ENCODE measurements around the gene RAB8B.

Gene RAB8B

DNA sequence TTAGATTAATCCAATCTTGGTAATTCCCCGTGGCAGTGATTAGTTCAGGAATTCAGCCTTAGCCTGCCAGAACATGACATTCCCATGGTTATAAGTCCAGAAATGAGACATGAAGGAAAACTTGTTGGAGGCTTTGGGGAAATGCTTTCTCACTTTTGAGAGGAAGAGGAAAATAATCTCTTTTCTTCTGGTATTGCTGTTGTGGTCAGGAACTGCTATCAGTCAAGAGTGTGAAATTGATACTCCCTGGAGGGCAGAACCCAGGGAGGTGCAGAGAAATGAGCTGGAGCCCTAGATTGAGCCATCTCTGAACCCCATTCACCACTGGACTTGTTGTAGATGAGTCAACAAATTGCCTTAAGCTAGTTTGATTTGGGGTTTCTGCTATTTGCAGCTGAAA, 49.4 kb downstream of the RAB8B start:
- no peak for DNase-seq

DNA sequence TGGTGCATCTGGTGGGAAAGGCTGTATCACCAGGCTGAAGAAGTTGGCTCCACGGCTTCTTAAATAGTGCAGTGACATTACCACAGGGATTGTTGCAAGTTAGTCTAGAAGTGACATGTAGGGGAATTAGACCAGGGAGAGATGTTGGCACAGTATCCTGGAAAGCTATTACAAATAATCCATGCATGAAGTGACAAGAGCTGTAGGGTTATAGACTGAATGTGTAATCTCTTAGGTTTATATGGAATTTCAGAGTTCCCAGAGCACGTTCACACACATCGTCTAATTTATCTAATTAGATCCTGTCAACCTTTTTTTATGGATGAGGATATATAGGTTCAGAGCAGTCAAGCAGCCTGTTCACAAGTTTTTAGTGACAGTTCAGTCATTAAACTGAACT, 50.7 kb downstream of the RAB8B start:
- no peak for DNase-seq

DNA sequence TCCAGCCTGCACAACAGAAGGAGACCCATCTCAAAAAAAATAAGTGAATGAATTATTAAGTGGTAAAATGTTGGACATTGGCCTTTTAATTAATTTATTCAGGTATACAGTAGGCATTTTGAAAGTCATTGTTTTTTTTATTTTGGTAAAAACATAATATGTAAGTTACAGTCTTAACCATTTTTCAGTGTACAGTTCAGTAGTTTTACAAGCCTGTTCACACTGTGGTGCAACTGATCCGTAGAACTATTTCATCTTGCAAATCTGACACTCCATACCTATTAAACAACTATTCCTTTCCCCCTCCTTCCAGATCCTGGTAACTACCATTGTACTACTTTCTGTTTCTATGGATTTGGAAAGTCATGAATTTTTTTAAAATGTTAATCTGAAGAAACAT, 51.9 kb downstream of the RAB8B start:
- no peak for DNase-seq

DNA sequence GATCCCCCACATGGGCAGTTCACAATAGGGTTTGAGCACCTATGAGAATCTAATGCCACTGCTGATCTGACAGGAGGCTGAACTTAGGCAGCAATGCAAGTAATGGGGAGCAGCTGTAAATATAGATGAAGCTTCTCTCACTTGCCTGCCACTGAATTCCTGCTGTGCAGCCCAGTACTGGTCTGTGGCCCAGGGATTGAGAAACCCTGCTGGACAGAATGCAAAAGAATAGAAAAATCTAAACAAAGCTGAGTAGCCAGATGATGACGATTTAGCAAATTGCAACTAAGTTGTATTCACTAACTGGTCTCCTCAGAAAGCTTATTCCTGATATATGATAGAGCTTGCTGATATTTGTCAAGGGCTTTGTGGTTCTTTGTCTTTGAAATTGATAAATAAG, 53.7 kb downstream of the RAB8B start:
- no peak for DNase-seq

DNA sequence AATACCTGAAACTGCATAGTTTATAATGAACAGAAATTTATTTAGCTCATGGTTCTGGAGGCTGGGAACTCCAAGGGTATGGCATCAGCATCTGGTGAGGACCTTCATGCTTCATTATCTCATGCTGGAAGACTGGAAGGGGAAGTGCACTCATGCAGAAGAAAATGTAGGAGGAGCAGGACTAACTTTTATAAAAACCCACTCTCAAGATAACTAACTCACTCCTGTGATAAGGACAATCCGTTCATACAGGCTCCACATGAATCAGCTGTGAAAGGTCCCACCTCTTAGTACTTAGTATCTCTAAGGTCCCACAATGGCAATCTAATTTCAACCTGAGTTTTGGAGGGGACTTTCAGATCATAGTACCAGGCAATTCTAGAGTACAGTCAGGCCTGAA, 54.4 kb downstream of the RAB8B start:
- DNase-seq: no peak

DNA sequence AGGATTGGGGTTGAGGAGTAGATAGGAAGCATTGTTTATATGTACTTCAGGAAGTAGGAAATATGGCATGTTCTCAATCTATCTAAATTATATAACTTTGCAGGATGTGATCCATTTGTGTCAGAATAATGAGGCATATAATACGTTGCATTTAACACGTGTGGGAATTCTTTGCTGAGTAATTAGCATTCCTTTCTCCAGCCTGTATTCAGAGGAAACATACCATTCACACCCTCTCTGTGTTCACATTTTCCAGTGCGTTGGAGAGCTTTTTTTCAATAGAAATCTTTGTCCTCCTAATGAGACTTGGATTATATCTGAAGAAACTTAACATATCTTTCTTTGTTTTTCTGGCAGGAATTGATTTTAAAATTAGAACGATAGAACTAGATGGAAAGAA, 55.0 kb downstream of the RAB8B start:
- DNase-seq: no peak

DNA sequence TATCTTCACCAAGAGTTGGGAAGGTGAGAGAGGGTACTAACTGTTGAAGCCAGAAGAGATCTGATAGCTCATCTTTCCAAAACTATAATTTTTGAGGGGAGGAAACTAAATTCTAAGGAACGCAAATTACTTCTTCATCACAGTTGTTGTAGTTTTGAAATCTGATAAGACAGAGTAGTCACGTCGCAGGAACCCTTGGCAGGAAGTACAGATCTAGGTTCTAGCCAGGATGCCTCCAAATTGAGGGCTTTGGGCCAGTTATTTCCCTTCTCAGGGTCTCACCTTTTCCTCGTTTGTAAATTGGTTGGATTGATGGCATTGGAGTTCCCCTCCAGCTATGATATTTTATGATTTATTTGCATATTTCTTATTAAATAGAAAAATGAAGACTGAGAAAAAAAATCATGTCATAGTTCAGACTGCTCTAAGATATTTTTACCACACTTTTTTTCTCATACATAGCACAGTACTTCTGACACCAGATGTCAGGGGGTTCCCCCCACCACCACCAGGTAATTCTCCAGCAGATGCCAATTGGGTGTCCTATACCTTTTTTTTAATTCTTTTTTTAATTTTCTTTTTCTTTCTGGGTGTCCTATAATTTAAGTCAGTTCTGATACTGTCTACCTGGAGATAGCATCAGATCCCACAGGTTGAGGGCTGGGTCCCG, 55.7 kb downstream of the RAB8B start:
- no peak for DNase-seq

DNA sequence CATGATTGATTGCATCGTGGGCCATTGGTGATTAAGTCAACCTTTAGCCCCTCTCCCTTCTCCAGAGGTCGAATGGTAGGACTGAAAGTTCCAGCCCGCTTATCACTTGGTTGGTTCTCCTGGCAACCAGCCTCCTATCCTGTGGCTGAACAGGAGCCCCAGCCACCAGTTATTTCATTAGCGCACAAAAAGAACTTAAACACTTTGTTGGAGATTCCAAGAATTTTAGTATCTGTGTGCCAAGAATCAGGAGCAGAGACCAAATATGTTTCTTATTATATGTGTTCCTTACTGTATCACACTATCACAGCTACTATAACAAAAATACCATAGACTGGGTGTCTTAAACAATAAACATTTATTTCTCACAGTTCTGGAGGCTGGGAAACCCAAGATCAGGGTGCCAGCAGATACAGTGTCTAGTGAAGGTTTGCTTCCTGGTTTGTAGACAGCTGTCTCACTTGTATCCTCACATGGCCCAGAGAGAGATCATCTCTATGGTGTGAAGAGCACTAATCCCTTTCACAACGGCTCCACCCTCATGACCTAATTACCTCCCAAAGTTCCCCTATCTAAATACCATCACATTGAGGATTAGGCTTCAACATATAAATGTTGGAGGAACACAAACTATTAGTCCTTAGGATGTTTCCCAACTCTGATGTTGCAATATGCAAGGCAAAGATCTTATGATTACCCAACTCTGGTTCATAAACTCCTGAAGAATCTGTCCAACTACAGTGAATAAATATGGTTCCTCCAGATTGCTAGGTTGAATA, 57.5 kb downstream of the RAB8B start:
- DNase-seq: no peak

DNA sequence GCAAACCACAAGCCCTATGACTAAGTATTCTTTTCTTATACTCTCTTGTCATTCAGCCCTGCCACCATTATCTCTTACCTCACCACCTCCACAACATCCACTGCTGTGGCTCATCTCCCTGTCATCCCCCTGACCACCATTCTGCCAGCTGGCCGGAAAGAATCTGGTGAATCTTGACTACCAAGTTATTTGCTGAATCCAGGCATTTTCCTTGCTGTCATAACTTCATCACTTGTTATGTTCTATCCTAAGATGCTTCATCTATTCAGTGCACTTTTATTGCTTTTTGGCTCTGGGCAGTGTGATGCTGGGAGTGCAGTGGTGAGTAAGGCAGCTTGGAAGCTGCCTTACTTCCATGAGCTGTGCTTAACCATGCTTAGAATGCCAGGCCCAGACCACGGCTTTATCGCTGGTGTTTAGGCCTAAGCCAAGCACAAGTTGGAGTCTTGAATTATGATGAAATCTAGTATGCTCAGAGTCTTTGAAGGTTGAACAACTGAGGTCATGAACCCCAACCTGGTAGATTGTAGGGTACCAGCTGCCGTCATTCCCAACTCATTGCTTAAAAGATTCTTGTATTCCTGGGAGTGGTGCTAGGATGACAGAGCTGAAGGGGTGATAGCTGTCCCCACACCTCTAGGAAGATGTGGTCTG, 61.0 kb downstream of the RAB8B start:
- no peak for DNase-seq

DNA sequence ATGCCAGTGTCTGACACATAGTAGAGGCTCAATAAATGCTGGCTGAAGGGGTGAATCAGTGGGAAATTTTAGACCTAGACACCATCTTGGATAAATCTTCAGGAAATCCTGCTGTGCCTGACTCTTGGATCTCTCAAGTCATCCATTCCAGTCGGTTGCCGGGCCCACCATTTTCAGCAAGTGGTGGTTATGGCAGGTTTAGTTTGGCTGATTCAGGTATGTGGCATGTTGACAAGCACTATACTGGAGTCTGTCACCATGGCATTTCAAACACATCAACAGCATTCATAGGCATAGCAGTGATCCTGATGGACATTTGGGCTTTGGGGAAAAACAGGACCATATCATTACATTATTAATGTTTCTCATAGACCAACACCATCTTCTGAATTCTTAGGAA, 62.3 kb downstream of the RAB8B start:
- DNase-seq: no peak

DNA sequence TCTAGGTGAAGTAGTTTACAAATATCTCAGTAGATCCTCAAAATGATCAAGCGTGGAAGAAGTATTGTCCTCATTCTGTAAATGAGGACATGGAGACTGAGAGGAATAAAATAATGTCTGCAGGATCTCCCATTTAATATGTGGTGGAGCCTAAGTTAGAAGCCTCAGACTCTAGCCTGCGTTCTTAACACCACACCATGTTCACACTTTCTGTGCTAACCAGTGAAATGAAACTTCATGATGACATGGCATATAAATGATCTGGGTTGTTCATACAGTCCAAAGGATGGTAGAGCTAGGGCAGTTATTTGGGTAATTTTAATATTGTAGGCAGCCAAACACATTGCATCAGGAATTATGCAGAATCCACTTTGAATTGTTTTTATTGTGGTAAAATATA, 62.9 kb downstream of the RAB8B start:
- no peak for DNase-seq

DNA sequence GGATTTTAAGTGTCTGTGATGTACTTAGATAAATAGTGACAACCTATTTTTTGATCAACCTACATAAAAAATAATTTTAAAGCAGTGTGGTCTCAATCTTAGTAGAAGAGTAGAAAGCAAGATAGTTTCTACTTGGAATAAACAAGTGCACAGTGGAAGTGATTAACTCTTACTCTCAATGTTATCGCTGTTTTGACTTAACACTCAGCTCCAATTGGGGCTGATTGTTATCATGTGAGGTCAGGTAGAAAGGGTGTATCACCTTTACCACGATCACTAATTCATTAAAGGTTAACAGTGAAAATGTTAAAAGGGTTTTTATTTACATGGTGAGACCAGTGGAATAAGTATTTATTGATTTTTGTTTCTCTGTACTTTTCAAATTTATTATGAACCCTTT, 65.6 kb downstream of the RAB8B start:
- no peak for DNase-seq

DNA sequence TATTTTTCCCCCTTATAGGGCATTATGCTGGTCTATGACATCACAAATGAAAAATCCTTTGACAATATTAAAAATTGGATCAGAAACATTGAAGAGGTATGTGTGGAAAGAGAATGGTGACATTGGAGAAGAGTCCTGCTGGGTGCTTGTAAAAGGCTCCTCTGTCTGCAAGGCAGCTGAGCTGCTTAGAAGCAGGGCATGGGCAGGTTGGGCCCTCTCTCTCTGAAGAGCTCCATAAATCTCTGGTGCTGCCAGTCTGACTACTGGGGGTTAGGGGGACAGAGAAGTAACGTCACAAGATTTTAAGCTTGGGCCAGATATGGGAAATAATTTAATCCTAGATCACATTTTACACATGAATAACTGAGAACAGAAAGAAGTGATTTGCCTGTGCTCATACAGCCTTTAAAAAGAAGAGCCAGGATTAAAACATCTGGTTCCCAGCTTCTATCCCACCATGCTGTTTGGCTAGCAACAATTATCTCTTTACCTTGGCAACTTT, 66.1 kb downstream of the RAB8B start:
- DNase-seq: no peak

DNA sequence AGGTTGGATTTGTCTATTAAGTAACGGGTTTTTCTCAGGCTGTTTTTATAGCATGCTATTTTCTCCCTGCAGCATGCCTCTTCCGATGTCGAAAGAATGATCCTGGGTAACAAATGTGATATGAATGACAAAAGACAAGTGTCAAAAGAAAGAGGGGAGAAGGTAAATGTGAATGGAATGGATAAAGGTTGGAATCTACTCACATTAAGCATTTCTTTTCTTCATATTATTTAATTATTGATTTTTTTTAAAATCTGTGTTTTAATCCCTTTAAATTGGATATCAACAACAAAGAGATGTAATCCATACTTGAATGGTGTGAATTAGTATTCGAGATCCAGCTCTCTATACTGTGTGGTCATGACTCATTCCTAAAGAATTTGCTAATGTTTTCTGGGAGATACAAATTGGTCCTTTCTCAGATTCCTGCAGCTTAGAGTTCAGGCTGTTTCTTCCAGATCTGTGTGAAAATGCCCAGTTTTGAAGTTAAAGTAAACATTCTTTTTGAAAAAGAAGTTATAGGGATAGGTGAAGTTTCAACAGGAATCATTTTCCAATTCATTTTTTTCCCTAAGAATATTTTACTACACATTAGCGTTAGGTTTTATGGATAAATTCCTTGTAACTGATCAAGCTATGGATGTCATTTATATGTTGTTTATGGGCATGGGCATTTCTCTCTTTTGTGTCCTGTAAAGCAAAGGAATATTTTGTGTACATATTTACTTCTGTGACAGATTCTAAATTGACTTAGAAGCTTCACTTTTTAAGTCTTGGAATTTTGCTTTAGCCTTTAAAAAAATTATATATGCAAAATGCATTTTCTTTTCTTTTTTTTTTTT, 67.2 kb downstream of the RAB8B start:
- DNase-seq: no peak

DNA sequence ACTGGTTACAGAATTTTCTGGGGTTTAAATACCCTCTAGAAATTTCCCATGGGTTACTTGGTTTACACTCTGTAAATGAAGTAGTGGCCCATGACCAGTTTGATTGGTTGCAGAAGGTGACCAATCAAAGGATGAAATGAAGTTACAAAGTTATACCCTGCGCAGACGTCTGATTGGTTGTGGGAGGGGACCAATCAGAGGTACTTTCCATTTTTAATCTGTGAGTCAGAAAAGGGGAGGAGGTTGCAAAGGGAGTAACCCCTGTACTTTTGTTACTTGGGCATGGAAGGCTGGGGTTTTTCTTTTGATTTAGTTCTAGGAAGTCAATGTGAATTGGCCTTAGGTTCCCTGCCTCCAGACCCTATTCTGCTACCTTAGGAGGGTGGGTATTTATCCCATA, 69.3 kb downstream of the RAB8B start:
- DNase-seq: no peak

DNA sequence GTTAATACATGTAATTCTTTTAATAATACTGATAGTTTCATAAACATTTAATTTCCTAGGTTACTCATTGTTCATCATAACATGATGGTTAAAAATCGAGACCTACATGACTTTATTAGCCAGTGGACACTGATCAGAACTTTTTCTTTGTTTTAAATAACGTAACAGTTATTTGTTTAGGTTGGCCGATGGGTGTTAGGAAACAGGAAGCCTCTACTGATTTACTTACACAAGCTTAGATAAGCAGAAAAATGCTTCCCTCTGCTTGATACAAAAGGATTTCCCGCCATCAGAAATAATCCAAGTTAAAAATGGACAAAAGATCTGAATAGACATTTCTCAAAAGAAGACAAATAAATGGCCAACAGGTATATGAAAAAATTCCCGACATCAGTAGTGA, 71.4 kb downstream of the RAB8B start:
- DNase-seq: no peak

DNA sequence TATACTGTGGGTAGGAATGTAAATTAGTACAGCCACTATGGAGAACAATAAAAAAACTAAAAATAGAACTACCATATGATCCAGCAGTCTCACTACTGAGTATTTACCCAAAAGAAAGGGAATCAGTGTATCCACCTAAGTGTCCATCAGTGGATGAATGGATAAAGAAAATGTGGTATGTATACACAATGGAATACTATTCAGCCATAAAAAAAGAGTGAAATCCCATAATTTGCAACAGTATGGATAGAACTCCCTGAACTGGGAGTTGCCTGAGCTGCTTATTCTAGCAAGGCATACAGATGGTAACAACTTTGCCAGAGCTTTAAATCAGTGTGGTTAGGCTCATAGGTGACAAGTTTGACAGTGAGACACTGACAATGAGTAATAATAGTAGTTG, 71.9 kb downstream of the RAB8B start:
- DNase-seq: no peak

DNA sequence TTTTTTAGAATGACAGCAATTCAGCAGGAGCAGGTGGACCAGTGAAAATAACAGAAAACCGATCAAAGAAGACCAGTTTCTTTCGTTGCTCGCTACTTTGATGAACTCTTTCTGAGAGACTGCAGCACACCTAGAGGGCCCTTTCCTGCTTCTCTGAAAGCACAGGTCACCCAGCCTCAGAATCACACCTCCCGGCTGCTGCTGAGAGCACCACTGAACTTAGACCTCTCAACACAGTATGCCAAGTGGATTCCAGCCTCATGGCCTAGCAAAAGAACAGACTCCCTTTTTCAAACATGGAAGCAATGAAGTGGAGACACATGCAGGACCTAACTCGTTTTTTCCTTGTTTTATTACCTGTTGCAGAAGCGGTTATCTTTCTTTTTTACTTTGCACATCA, 74.1 kb downstream of the RAB8B start:
- no peak for DNase-seq

DNA sequence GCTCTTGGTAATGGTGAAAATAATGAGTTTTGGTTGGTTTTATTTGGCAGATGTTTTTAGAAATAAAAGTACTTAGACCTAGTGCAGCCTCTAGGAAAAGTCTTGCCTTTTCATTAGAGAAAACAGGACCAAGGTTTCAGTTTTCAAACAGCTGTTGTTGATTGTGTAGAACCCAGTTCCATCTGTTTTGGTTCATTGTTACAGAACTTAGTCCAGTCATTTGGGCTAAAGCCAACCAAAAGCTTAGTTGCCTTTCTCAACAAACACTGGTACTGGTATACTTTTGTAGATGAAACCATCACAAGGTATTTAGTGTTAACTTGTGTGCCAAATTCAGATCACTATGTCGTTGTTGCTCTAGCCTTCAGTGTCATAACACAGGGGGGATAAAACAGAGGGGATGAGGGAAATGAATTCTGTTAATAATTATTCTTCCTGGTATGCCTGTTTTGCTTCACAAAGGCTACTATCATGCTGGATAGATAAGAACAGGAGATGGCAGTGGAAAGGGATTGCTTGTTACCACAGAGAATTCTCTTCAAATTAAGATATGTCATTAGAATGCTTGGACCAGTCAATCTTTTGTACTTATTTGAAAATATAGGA, 75.4 kb downstream of the RAB8B start:
- DNase-seq: no peak

DNA sequence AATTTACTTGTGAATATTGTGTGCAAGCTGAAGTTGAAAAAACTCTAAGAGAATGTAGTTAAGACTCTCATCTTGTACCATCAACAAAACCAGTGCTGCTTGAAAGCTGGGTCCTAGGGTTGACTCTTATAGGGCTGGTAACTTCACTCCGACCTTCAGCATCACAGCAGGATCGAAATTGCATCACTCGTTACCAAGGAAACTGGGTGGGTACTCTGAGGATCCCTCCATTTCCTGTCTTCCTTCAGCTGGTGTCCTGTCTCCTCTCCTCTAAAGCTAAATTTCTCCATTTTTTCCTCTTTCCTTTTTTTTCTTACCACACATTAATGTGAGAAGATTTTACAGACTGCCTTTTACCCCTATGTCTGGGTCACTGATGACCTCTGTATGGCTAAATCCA, 85.0 kb downstream of the RAB8B start:
- no peak for DNase-seq

DNA sequence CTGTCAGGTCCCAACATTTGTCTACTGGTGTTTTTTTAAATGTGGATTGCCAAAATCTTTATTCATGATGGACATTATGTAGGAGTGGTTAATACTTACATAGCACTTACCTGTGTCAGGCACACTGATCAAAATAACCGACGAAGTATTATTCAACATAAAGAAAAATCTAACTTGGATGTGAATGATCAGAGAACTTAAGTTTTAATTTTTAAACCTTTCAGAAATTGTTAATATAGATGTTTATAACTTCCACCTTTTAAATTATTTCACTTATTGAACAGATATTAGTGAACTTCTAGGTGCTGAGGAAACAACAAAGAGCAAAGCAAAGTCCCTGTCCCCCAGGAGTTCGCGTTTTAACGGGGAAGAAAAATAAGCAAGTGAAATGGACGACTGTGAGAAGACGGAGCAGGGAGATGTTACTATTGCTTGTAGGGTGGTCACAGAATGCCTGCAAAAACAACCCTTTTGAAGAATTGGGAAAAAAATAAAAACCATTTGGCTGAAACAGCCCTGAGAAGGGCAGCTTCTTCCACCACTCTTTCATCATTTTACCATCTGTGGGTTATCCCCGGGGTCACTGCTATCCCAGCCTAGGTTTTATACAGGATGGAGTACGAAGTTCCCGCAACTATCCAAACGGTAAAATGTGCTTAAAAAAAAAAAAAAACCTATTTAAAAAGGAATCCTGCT, 87.1 kb downstream of the RAB8B start:
- DNase-seq: no peak
